ENCODE measurements around the gene NME3. TPM values are rescaled to one million over a fixed set of nuclear protein-coding genes. Genes with fewer than 3 reads are reported as not detected.

NME3 gene
- total and polyA plus RNA-seq, 2 of the 13 experiments (the other 11 are each of a cell fraction or from before 2014, with no cell fraction given): 10.4 to 15.9 TPM

GRCh38 chr16:1794221-1794871 is 23.0 kb upstream of the NME3 start (continued):
- TF ChIP-seq SIN3A (IDR thresholded peaks at IDR 0.05; ENCODE audit: borderline replicate concordance, low read depth, low read length): no peak
- no peak for TF ChIP-seq KLF9 (CRISPR knock-in tag; IDR thresholded peaks at IDR 0.05; ENCODE audit: low read depth)
- TF ChIP-seq NFE2L2 (IDR thresholded peaks at IDR 0.05; ENCODE audit: low read length): no peak
- no peak for TF ChIP-seq U2AF2 (IDR thresholded peaks at IDR 0.05; ENCODE audit: low read depth, low read length)
- no peak for TF ChIP-seq BRF2 (CRISPR knock-in tag; IDR thresholded peaks at IDR 0.05)
- TF ChIP-seq ZNF124 (CRISPR knock-in tag; IDR thresholded peaks at IDR 0.05): no peak
- TF ChIP-seq HMG20A (CRISPR knock-in tag; IDR thresholded peaks at IDR 0.05; ENCODE audit: borderline replicate concordance): peak; percentile 52; the same call in 1 of the 2 replicates
- TF ChIP-seq ZNF713 (CRISPR knock-in tag; IDR thresholded peaks at IDR 0.05): no peak
- TF ChIP-seq KAT8 (CRISPR knock-in tag; IDR thresholded peaks at IDR 0.05): no peak
- no peak for TF ChIP-seq ATM (IDR thresholded peaks at IDR 0.05; ENCODE audit: borderline replicate concordance)
- TF ChIP-seq ATF5 (CRISPR knock-in tag; IDR thresholded peaks at IDR 0.05; ENCODE audit: low read depth): no peak
- no peak for TF ChIP-seq PLSCR1 (CRISPR knock-in tag; IDR thresholded peaks at IDR 0.05; ENCODE audit: borderline replicate concordance)
- no peak for TF ChIP-seq THAP9 (CRISPR knock-in tag; IDR thresholded peaks at IDR 0.05; ENCODE audit: borderline replicate concordance)
- no peak for TF ChIP-seq ZNF543 (CRISPR knock-in tag; IDR thresholded peaks at IDR 0.05)
- peak; percentile 93 for TF ChIP-seq ZEB1 (IDR thresholded peaks at IDR 0.05; ENCODE audit: insufficient replicate concordance, low read depth)
- TF ChIP-seq BCL6 (CRISPR knock-in tag; IDR thresholded peaks at IDR 0.05): peak; percentile 98
- TF ChIP-seq RFXAP (CRISPR knock-in tag; IDR thresholded peaks at IDR 0.05; ENCODE audit: borderline replicate concordance): no peak
- peak; percentile 37; the same call in 1 of the 2 replicates for TF ChIP-seq NR2C2 (CRISPR knock-in tag; IDR thresholded peaks at IDR 0.05; ENCODE audit: borderline replicate concordance)
- peak; percentile 26; the same call in 1 of the 2 replicates for TF ChIP-seq ZNF724P (CRISPR knock-in tag; IDR thresholded peaks at IDR 0.05; ENCODE audit: borderline replicate concordance)
- TF ChIP-seq NFIC (IDR thresholded peaks at IDR 0.05; ENCODE audit: low read length): no peak
- peak; percentile 78 for TF ChIP-seq ZNF687 (CRISPR knock-in tag; IDR thresholded peaks at IDR 0.05)

Data from HepG2 (cell line).